ENCODE measurements around the gene DDA1. TPM values are rescaled to one million over a fixed set of nuclear protein-coding genes. Genes with fewer than 3 reads are reported as not detected.

Gene DDA1
- total and polyA plus RNA-seq, 9 of the 15 experiments (the other 6 are each of a cell fraction or from before 2014, with no cell fraction given) = 1.4 to 83.8 (median 33.8) TPM

GRCh38 chr19:17305517-17306284, 3.7 kb upstream of the DDA1 start, which contains the start of gene MRPL34 (continued):
- TF ChIP-seq CREBBP (IDR thresholded peaks at IDR 0.05; ENCODE audit: low read depth, low read length) (no peak), CBX8 (IDR thresholded peaks at IDR 0.05; ENCODE audit: borderline replicate concordance, extremely low read depth, low read depth, low read length, poor library complexity, severe bottlenecking) (no peak), TAF9B (IDR thresholded peaks at IDR 0.05; ENCODE audit: partially characterized antibody) (no peak), FIP1L1 (IDR thresholded peaks at IDR 0.05; ENCODE audit: low read depth, low read length, poor library complexity, severe bottlenecking) (no peak), THRAP3 (IDR thresholded peaks at IDR 0.05; ENCODE audit: borderline replicate concordance) (no peak), IRF2 (CRISPR knock-in tag; IDR thresholded peaks at IDR 0.05) (no peak), ARHGAP35 (IDR thresholded peaks at IDR 0.05; ENCODE audit: partially characterized antibody) (no peak), MYC (IDR thresholded peaks at IDR 0.05; ENCODE audit: low read depth, low read length) (peak; percentile 75), MYC (CRISPR knock-in tag; IDR thresholded peaks at IDR 0.05; ENCODE audit: borderline replicate concordance, low read depth) (peak; percentile 26; the same call in 1 of the 2 replicates), MAX (CRISPR knock-in tag; IDR thresholded peaks at IDR 0.05) (peak; percentile 98), GABPB1 (CRISPR knock-in tag; IDR thresholded peaks at IDR 0.05) (peak; percentile 78), TAF1 (IDR thresholded peaks at IDR 0.05; ENCODE audit: control insufficient read depth, extremely low read depth, insufficient read depth, low read length, severe bottlenecking) (peak; percentile 71), CREB3 (tag; conservative IDR thresholded peaks at IDR 0.05; ENCODE audit: low read depth) (0 out of 2 replicates have a peak, but pooled peaks have one; percentile 17), SIX5 (IDR thresholded peaks at IDR 0.05; ENCODE audit: borderline replicate concordance in 1 of 2, insufficient read depth in 1 of 2, low read depth in 1 of 2, low read length in 2 of 2) (peak; percentile 42 to 49; a peak in 2 of 4 replicates), IRF9 (tag; IDR thresholded peaks at IDR 0.05) (no peak)

Data from K562 (cell line).